H9 (cell line): ENCODE data around the gene UGT1A3. TPM values are rescaled to one million over a fixed set of nuclear protein-coding genes. Genes with fewer than 3 reads are reported as not detected.

ENCODE experiments used
- DNase-seq: peaks from one replicate; pipeline ENCODE4 v3.0.0-alpha.2; 2017
- H2AFZ ChIP-seq: one replicate; pipeline ENCODE4 v1.6.1; 2013; ENCODE audit warnings: mild to moderate bottlenecking, low read length, control low read depth, moderate library complexity
- H2AK5ac ChIP-seq: 2 replicates; pipeline ENCODE4 v1.6.1; 2013; ENCODE audit warnings: low read length, control low read depth, mixed read lengths; ENCODE audit not compliant: insufficient read length
- H2BK120ac ChIP-seq: one replicate; pipeline ENCODE4 v1.6.1; 2013; ENCODE audit warnings: low read depth, mild to moderate bottlenecking, low read length, control low read depth, inconsistent platforms; ENCODE audit not compliant: poor library complexity, severe bottlenecking
- H2BK12ac ChIP-seq: 2 replicates; pipeline ENCODE4 v1.6.1; 2013; ENCODE audit warnings: low read length, control low read depth, mixed read lengths, low read depth; ENCODE audit not compliant: insufficient read length
- H2BK15ac ChIP-seq: 2 replicates; pipeline ENCODE4 v1.6.1; 2013; ENCODE audit warnings: low read depth, low read length, control low read depth
- H2BK20ac ChIP-seq: one replicate; pipeline ENCODE4 v1.6.1; 2013; ENCODE audit warnings: low read depth, mild to moderate bottlenecking, low read length, control low read depth, inconsistent platforms; ENCODE audit not compliant: poor library complexity, severe bottlenecking
- H2BK5ac ChIP-seq: 2 replicates; pipeline ENCODE4 v1.6.1; 2013; ENCODE audit warnings: low read length, control low read depth, mixed read lengths; ENCODE audit not compliant: insufficient read length
- H3K14ac ChIP-seq: 2 replicates; pipeline ENCODE4 v1.6.1; 2013; ENCODE audit warnings: low read length, control low read depth; ENCODE audit not compliant: insufficient read depth
- H3K18ac ChIP-seq: 2 replicates; pipeline ENCODE4 v1.6.1; 2013; ENCODE audit warnings: low read depth, mild to moderate bottlenecking, mixed read lengths, low read length, control low read depth; ENCODE audit not compliant: insufficient read length
- H3K23ac ChIP-seq: 2 replicates; pipeline ENCODE4 v1.6.1; 2013; ENCODE audit warnings: low read length, control low read depth, mixed read lengths, low read depth; ENCODE audit not compliant: insufficient read length
- H3K23me2 ChIP-seq: 2 replicates; pipeline ENCODE4 v1.6.1; 2013; ENCODE audit warnings: low read depth, mild to moderate bottlenecking, mixed read lengths, low read length, control low read depth; ENCODE audit not compliant: insufficient read length, poor library complexity, severe bottlenecking
- H3K27ac ChIP-seq: 2 replicates; pipeline ENCODE4 v1.5.1; 2013; ENCODE audit warnings: low read length, control low read depth, mixed read lengths, low read depth; ENCODE audit not compliant: insufficient read length
- H3K27me3 ChIP-seq: 2 replicates; pipeline ENCODE4 v1.6.1; 2013; ENCODE audit warnings: low read length, control low read depth, inconsistent platforms; ENCODE audit not compliant: insufficient read depth
- H3K4ac ChIP-seq: 2 replicates; pipeline ENCODE4 v1.6.1; 2013; ENCODE audit warnings: low read depth, mild to moderate bottlenecking, control low read depth, inconsistent platforms, low read length, moderate library complexity
- H3K4me1 ChIP-seq: 2 replicates; pipeline ENCODE4 v1.6.1; 2013; ENCODE audit warnings: low read length, control low read depth, inconsistent platforms; ENCODE audit not compliant: insufficient read depth
- H3K4me2 ChIP-seq: 2 replicates; pipeline ENCODE4 v1.6.1; 2013; ENCODE audit warnings: low read length, control low read depth, mixed read lengths; ENCODE audit not compliant: insufficient read length, insufficient read depth
- H3K56ac ChIP-seq: 2 replicates; pipeline ENCODE4 v1.6.1; 2013; ENCODE audit warnings: low read depth, mild to moderate bottlenecking, mixed read lengths, low read length, control low read depth; ENCODE audit not compliant: insufficient read length
- H3K79me1 ChIP-seq: 2 replicates; pipeline ENCODE4 v1.6.1; 2013; ENCODE audit warnings: low read depth, mild to moderate bottlenecking, moderate library complexity, low read length, control low read depth, inconsistent platforms; ENCODE audit not compliant: insufficient read depth, poor library complexity, severe bottlenecking
- H3K79me2 ChIP-seq: 2 replicates; pipeline ENCODE4 v1.6.1; 2013; ENCODE audit warnings: low read length, control low read depth, inconsistent platforms; ENCODE audit not compliant: insufficient read depth
- H3K9ac ChIP-seq: 2 replicates; pipeline ENCODE4 v1.6.1; 2013; ENCODE audit warnings: low read length, control low read depth, mixed read lengths; ENCODE audit not compliant: insufficient read length; ENCODE audit errors: extremely low read depth
- H3K9me3 ChIP-seq: one replicate; pipeline ENCODE4 v1.6.1; 2013; ENCODE audit warnings: low read depth, low read length, inconsistent platforms; ENCODE audit not compliant: control insufficient read depth
- H3T11ph ChIP-seq: one replicate; pipeline ENCODE4 v1.6.1; 2013; ENCODE audit warnings: mild to moderate bottlenecking, low read length, control low read depth, inconsistent platforms
- H4K20me1 ChIP-seq: one replicate; pipeline ENCODE4 v1.6.1; 2013; ENCODE audit not compliant: control insufficient read depth, insufficient read length, insufficient read depth
- H4K5ac ChIP-seq: 2 replicates; pipeline ENCODE4 v1.6.1; 2013; ENCODE audit warnings: low read depth, mild to moderate bottlenecking, mixed read lengths, low read length, control low read depth; ENCODE audit not compliant: insufficient read length
- H4K8ac ChIP-seq: replicated peaks from 2 replicates; pipeline ENCODE4 v1.6.1; 2013; ENCODE audit warnings: low read length, control low read depth, mixed read lengths, low read depth; ENCODE audit not compliant: insufficient read length
- H4K91ac ChIP-seq: 2 replicates; pipeline ENCODE4 v1.6.1; 2013; ENCODE audit warnings: low read depth, mild to moderate bottlenecking, moderate library complexity, mixed read lengths, low read length, control low read depth; ENCODE audit not compliant: insufficient read length
- H3K27ac Mint-ChIP-seq, 3 experiments: 2 replicates in 2 of 3; 3 replicates in 1 of 3; pipeline ENCODE4 v1.8.0; 2020 to 2021; ENCODE audit warnings: mixed read lengths in 3 of 3, mild to moderate bottlenecking in 1 of 3, moderate library complexity in 1 of 3
- H3K27me3 Mint-ChIP-seq: 2 replicates; pipeline ENCODE4 v1.8.0; 2021; ENCODE audit warnings: low read depth, mild to moderate bottlenecking, moderate library complexity, mixed read lengths
- H3K36me3 Mint-ChIP-seq, 3 experiments: 2 replicates in 2 of 3; 3 replicates in 1 of 3; pipeline ENCODE4 v1.8.0; 2020 to 2021; ENCODE audit warnings: low read depth in 3 of 3, mixed read lengths in 3 of 3; ENCODE audit not compliant: insufficient read depth in 1 of 3
- H3K4me1 Mint-ChIP-seq, 2 experiments: 2 replicates each; pipeline ENCODE4 v1.8.0; 2020; ENCODE audit warnings: mixed read lengths in 2 of 2
- H3K4me3 Mint-ChIP-seq, 2 experiments: 2 replicates in 1 of 2; 3 replicates in 1 of 2; pipeline ENCODE4 v1.8.0; 2020 to 2021; ENCODE audit warnings: mild to moderate bottlenecking in 2 of 2, mixed read lengths in 2 of 2, moderate library complexity in 1 of 2
- H3K9me3 Mint-ChIP-seq, 2 experiments: 2 replicates in 1 of 2; 3 replicates in 1 of 2; pipeline ENCODE4 v1.8.0; 2020; ENCODE audit warnings: mild to moderate bottlenecking in 2 of 2, mixed read lengths in 2 of 2, moderate library complexity in 1 of 2
- WGBS: extraction: QIAGEN DNeasy Blood & Tissue Kit; methylation state at CpG from one replicate; pipeline ENCODE4 v1.1.7; 2013; ENCODE audit warnings: missing lambda C conversion rate, low lambda C conversion rate, mixed read lengths; ENCODE audit not compliant: insufficient read length; ENCODE audit errors: extremely low coverage; 5-methylcytosine and 5-hydroxymethylcytosine counted together
- total RNA-seq: library from RNA; stranded (reverse); gene quantifications from 2 replicates; pipeline ENCODE4 v1.2.1, GENCODE V29; 2021
- TF ChIP-seq, protein P1 (sequence below): fragments of 200-600 bp; sonication (generic); conservative IDR thresholded peaks from 3 replicates; pipeline ENCODE4 v1.8.0; 2021; ENCODE audit warnings: antibody characterized with exemption, mild to moderate bottlenecking

The UGT1A3 gene
- total RNA-seq, 1 experiment from 2014 or later: not detected

GRCh38 chr2:233811087-233811486 lies 82.2 kb downstream of the UGT1A3 start:
- Histone ChIP-seq H2AK5ac (no peak overlapping the region), H2BK20ac (no peak overlapping the region), H3K79me2 (no peaks in the 10 kb centered on the region), H3K27me3 (no peaks in the 10 kb centered on the region), H3K79me1 (no peaks in the 10 kb centered on the region), H3K56ac (no peak overlapping the region), H4K5ac (no peak overlapping the region), H2AFZ (no peak overlapping the region), H4K8ac (no peak overlapping the region), H3K9ac (no peak overlapping the region), H3K18ac (no peak overlapping the region), H2BK12ac (no peak overlapping the region), H3K14ac (no peak overlapping the region), H3K9me3 (no peaks in the 10 kb centered on the region), H3K27ac (no peak overlapping the region), H4K91ac (no peak overlapping the region), H2BK120ac (no peak overlapping the region), H3T11ph (no peak overlapping the region), H3K4me2 (no peak overlapping the region), H3K4ac (no peak overlapping the region), H3K4me1 (no peaks in the 10 kb centered on the region), H4K20me1 (no peaks in the 10 kb centered on the region), H3K23ac (no peak overlapping the region), H3K23me2 (no peaks in the 10 kb centered on the region), H2BK5ac (no peak overlapping the region), H2BK15ac (no peak overlapping the region)
- peaks cover 15% of the 10 kb centered on the region for H3K27me3 Mint-ChIP-seq
- H3K9me3 Mint-ChIP-seq: peaks cover 0 to 2% of the 10 kb centered on the region in 2 experiments; a peak in 2 of 5 replicates
- no peaks in the 10 kb centered on the region for H3K4me1 Mint-ChIP-seq
- no peak overlapping the region for H3K27ac Mint-ChIP-seq
- DNase-seq: no peak
- WGBS: no CpG with 5 or more reads among the region's 4 CpGs
- H3K36me3 Mint-ChIP-seq: no peaks in the 10 kb centered on the region
- TF ChIP-seq, protein P1, sequence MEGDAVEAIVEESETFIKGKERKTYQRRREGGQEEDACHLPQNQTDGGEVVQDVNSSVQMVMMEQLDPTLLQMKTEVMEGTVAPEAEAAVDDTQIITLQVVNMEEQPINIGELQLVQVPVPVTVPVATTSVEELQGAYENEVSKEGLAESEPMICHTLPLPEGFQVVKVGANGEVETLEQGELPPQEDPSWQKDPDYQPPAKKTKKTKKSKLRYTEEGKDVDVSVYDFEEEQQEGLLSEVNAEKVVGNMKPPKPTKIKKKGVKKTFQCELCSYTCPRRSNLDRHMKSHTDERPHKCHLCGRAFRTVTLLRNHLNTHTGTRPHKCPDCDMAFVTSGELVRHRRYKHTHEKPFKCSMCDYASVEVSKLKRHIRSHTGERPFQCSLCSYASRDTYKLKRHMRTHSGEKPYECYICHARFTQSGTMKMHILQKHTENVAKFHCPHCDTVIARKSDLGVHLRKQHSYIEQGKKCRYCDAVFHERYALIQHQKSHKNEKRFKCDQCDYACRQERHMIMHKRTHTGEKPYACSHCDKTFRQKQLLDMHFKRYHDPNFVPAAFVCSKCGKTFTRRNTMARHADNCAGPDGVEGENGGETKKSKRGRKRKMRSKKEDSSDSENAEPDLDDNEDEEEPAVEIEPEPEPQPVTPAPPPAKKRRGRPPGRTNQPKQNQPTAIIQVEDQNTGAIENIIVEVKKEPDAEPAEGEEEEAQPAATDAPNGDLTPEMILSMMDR: no peak
- H3K4me3 Mint-ChIP-seq: no peak overlapping the region
